Muscle layer of duodenum (tissue), 2 donors: ENCODE data around the gene NKD2.
"Not testable (repeated sequence)": the region's sequence is repeated elsewhere in the genome, so short reads cannot be mapped to it uniquely, and the experiment has no call there.

ENCODE experiments used
- H3K27ac ChIP-seq: one replicate; pipeline ENCODE4 v1.7.0; 2013; ENCODE audit warnings: mild to moderate bottlenecking, low read length
- H3K27me3 ChIP-seq: one replicate; pipeline ENCODE4 v1.7.0; 2013; ENCODE audit warnings: low read depth, mild to moderate bottlenecking, control low read depth, low read length
- H3K36me3 ChIP-seq, 2 donors: one replicate each; pipeline ENCODE4 v1.7.0; 2013; ENCODE audit warnings: low read length in 2 of 2, control low read depth in 1 of 2, mild to moderate bottlenecking in 1 of 2; ENCODE audit not compliant: insufficient read depth in 2 of 2, control insufficient read depth in 1 of 2
- H3K4me1 ChIP-seq, 2 donors: one replicate each; pipeline ENCODE4 v1.7.0; 2013; ENCODE audit warnings: low read length in 2 of 2, mild to moderate bottlenecking in 2 of 2, control low read depth in 1 of 2, moderate library complexity in 1 of 2; ENCODE audit not compliant: insufficient read depth in 2 of 2, control insufficient read depth in 1 of 2
- H3K4me3 ChIP-seq, 2 donors: one replicate each; pipeline ENCODE4 v1.7.0; 2013; ENCODE audit warnings: low read length in 2 of 2, low read depth in 1 of 2, mild to moderate bottlenecking in 1 of 2
- H3K9me3 ChIP-seq, 2 donors: one replicate each; pipeline ENCODE4 v1.7.0; 2013; ENCODE audit warnings: low read length in 2 of 2, control low read depth in 1 of 2, mild to moderate bottlenecking in 1 of 2; ENCODE audit not compliant: control insufficient read depth in 1 of 2
- donor health status: healthy.

Gene NKD2

DNA sequence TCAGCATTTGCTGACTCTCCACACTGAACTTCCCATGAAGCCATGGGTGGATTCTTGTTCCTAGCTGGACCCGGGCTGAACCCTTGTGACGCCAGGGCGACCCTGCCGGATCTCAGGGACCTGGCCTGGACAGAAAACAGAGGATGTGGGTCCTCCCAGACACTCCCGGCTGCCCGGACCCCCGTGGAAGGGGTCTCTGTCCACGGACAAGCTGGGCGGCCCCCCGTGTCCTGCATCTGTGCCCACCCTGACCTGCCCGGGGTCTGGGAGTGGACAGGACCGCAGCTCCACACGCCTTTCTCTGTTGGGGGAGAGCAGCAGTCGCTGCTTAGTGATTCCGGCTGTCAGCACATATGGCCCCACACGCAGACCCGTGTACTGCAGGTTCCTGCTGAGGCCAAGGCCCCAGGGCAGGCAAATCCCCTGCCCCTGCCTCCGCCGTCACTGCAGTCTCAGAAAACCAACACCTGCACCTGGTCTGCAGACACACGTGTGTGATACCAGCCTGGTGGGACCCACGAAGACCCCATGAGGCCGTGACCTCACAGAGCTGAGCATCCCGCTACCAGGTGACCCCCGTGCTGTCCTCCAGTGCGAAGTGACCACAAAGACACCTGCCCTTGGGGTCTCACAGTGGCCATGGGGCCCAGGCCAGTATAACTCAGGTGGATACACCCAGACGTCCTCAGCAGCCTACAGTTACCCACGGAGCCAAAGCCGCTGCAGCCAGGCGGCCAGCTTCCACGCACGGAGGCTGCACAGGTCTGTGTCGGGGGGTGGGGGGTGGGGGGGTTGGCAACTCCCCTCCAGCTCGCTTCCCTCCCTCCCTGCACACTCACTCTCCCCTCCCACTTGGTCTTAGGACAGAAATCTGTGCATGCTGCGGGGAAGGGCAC, 50.6 kb downstream of the NKD2 start:
- H3K4me1 ChIP-seq, result no peaks in the 10 kb centered on the region
- peaks cover 6 to 83% of the 10 kb centered on the region in 2 donors for H3K36me3 ChIP-seq
- no peaks in the 10 kb centered on the region for H3K27me3 ChIP-seq
- no peak overlapping the region for H3K27ac ChIP-seq
- H3K9me3 ChIP-seq, result no peaks in the 10 kb centered on the region
- H3K4me3 ChIP-seq, result no peak overlapping the region

DNA sequence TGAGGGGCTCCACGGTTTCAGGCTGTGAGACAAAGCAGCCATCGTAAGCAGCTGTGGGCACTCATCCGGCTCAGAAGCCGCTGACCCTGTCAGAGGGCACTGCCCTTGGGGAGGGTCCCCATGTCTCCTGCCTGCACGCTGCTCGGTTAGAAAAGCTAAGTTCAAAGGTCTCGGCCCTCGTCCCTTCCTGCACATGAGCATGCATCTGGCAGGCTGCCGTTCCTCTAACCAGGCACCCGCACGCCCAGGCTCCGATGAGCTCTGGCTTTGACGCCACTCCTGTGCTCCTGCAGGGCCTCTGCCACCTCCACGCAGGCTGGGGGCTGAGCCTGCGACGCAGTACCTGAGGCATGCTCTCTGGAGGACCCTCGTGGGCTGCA, 51.3 kb downstream of the NKD2 start:
- no peaks in the 10 kb centered on the region for H3K27me3 ChIP-seq
- no peaks in the 10 kb centered on the region for H3K4me1 ChIP-seq
- no peak overlapping the region for H3K27ac ChIP-seq
- H3K9me3 ChIP-seq, result no peaks in the 10 kb centered on the region
- H3K4me3 ChIP-seq, result no peak overlapping the region
- H3K36me3 ChIP-seq, result peaks cover 10 to 83% of the 10 kb centered on the region in 2 donors

DNA sequence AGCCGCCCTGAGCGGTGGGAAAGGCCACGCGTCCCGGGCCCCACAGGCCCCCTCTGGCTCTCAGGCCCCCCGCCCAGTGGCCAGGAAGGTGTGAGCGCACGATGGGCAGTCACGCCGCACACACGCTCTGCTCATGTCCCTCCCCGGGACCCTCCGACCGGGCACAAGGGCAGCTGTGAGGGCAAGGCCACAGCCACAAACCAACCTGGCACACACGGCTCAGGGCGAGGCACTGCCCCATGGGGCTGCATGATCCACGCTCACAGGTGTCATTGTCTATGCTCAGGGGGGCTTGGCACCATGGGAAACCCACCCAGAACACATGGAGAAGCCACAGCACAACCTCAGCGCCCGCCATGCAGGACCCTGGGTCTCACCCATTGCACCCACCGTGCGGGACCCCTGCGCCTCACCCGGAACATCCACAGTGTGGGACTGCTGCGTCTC, 52.0 kb downstream of the NKD2 start:
- Histone ChIP-seq H3K27me3 (no peaks in the 10 kb centered on the region), H3K9me3 (no peaks in the 10 kb centered on the region), H3K27ac (no peak overlapping the region), H3K4me1 (no peaks in the 10 kb centered on the region), H3K36me3 (peaks cover 10 to 84% of the 10 kb centered on the region in 2 donors), H3K4me3 (no peak overlapping the region)

DNA sequence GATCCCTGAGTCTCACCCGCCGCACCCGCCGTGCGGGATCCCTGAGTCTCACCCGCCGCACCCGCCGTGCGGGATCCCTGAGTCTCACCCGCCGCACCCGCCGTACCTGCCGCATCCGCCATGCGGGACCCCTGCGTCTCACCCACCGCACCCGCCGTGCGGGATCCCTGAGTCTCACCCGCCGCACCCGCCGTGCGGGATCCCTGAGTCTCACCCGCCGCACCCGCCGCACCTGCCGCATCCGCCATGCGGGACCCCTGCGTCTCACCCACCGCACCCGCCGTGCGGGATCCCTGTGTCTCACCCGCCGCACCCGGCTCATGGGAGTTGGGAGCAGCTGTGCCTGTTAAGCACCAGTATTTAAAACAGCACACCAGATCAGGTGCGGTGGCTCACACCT, 52.7 kb downstream of the NKD2 start:
- peaks cover 14 to 84% of the 10 kb centered on the region in 2 donors for H3K36me3 ChIP-seq
- not testable (repeated sequence) for H3K4me3 ChIP-seq

DNA sequence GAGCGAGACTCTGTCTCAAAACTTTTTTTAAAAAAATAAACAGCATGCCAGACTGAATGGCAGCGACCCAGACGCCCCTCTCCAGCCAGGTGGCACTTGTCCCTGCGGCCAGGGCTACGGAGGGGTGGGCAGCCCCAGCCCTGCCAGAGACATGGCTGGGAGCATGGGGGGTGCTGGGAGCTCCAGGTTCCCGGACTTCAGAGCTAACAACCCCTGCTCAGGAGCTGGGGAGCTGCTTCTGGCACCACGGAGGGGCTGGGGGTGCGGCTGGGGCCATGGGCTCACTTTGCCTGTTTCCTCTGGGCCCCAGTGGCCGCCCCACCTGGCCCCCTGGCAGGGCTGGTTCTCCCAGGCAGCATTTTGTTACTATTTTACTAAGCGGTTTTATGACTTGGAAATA, 53.3 kb downstream of the NKD2 start:
- Histone ChIP-seq H3K36me3 (peaks cover 15 to 81% of the 10 kb centered on the region in 2 donors), H3K4me1 (no peaks in the 10 kb centered on the region), H3K27ac (no peak overlapping the region), H3K27me3 (no peaks in the 10 kb centered on the region), H3K9me3 (no peaks in the 10 kb centered on the region), H3K4me3 (no peak overlapping the region)

More for the DNA sequence above, 52.7 kb downstream of the NKD2 start:
- H3K4me1 ChIP-seq, H3K27me3 ChIP-seq, H3K9me3 ChIP-seq, H3K27ac ChIP-seq: not testable (repeated sequence)

DNA sequence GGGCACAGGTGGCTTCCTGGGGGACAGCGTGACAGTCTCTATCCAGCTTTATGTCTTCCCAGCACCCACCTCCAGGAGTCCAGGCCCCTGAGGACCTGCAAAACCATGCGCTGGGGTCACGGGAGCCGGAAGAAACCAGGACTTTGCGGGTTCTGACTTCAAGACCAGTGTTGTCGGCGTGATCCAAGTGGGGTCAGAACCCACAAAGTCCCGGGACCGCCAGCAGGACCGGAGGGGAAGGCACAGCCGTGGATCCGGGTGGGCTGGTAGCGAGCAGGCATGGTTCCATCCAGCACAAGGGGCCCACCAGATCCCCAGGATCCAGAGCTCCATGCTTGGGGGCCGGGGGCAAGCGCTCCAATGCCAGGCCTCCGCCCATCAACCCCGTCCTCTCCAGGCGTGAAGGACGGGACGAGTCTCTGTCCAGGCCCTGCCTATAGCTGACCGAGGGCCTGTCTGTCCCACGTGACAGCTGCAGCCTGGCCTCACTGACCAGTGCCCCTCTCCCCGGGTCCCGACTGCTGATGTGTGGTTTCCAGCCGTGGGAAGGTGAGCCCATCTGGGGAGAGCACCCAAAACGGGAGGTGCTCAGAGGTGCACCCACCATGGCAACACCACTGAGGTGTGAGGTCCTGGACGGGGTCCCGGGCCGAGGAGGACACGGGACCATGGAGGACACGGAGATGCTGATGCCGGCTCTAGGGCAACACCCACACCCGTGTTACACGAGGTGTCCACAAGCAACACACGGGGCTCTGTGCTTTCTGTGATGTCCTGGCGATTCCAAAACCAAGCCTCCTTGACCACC, 54.4 kb downstream of the NKD2 start:
- no peak overlapping the region for H3K4me3 ChIP-seq
- no peaks in the 10 kb centered on the region for H3K27me3 ChIP-seq
- peaks cover 15 to 71% of the 10 kb centered on the region in 2 donors for H3K36me3 ChIP-seq
- no peak overlapping the region for H3K27ac ChIP-seq
- H3K9me3 ChIP-seq, result no peaks in the 10 kb centered on the region
- H3K4me1 ChIP-seq, result no peaks in the 10 kb centered on the region

DNA sequence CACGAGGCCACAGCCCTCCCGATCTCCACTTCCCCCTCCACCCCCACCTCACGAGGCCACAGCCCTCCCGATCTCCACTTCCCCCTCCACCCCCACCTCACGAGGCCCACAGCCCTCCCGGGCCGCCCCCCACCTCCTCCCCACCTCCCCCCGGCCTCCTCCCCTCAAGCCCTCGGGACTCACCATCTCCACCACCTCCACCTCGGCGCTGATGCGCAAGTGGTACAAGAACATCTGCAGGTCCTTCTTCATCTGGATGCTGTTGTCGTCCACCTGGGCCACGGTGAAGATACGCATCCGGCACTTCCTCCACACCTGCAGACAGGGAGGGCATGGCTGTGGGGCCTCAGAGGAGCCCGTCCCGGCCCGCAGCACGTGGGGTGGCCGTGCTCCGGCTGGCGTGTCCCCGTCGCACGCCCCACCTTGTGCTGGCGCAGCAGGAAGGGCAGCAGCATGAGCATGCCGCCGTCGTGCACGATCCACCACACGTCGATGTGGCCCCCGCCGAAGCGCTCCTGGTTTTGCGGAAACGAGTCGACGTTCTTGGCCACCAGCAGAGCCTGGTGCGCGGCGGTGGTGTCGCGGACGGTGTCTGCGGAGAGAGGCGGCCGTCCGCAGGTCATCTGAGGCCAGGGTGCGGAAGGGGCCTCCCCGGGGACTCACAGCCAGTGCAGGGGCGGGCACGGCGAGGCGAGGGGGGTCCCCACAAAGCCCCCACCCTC, 55.2 kb downstream of the NKD2 start:
- Histone ChIP-seq H3K27ac (no peak overlapping the region), H3K9me3 (no peaks in the 10 kb centered on the region), H3K36me3 (peaks cover 14 to 63% of the 10 kb centered on the region in 2 donors), H3K27me3 (no peaks in the 10 kb centered on the region), H3K4me3 (no peak overlapping the region), H3K4me1 (no peaks in the 10 kb centered on the region)

DNA sequence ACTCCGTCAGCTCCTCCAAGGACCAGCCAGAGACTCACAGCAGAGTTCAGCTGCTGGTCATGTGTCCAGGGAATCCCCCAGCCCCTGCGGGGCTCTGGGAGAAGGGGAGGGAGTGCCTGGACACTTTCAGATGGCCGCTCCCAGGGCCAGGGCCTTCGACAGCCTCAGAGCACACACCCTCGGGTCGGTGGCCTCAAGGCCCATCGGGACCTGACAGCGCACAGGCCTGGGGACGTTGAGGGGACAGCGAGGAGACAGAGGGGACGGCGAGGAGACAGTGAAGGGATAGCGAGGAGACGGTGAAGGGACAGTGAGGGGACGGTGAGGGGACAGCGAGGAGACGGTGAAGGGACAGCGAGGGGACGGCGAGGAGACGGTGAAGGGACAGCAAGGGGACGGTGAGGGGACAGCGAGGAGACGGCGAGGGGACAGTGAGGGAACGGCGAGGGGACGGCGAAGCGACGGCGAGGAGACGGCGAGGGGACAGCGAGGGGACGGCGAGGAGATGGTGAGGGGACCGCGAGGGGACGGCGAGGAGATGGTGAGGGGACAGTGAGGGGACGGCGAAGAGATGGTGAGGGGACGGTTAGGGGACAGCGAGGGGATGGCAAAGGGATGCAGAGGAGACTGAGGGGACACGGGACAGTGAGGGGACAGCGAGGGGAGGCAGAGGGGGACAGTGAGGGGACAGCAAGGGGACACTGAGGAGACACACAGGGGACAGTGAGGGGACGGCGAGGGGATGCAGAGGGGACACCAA, 56.0 kb downstream of the NKD2 start:
- Histone ChIP-seq H3K4me3 (no peak overlapping the region), H3K36me3 (peaks cover 9 to 63% of the 10 kb centered on the region in 2 donors), H3K27ac (no peak overlapping the region), H3K4me1 (no peaks in the 10 kb centered on the region), H3K27me3 (no peaks in the 10 kb centered on the region), H3K9me3 (no peaks in the 10 kb centered on the region)

DNA sequence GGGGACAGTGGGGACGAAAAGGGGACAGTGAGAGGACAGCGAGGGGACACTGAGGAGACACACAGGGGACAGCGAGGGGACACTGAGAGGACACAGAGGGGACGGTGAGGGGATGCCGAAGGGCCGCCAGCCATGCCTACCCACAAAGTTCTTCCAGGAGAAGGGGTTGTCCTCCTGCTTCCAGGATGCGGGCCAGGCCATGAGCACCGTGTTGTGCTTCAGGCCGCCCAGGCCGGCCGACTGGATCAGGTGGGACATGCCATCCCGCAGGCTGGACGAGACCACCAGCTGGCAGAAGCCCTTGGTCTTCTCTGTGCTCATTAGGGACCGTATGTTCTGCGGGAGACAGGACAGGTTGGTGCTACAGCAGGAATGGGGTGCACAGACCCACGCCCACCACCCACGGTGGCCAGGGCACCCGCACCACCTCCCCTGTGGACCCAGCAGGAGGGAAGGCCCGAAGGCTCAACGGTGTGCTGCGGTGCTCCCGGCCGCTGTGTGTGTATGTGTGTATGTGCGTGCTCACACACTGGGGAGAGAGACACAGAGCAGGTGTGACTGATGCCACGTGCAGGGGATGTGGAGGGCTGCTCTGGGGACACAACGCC, 56.6 kb downstream of the NKD2 start:
- H3K36me3 ChIP-seq, result peaks cover 9 to 60% of the 10 kb centered on the region in 2 donors
- no peak overlapping the region for H3K4me3 ChIP-seq

DNA sequence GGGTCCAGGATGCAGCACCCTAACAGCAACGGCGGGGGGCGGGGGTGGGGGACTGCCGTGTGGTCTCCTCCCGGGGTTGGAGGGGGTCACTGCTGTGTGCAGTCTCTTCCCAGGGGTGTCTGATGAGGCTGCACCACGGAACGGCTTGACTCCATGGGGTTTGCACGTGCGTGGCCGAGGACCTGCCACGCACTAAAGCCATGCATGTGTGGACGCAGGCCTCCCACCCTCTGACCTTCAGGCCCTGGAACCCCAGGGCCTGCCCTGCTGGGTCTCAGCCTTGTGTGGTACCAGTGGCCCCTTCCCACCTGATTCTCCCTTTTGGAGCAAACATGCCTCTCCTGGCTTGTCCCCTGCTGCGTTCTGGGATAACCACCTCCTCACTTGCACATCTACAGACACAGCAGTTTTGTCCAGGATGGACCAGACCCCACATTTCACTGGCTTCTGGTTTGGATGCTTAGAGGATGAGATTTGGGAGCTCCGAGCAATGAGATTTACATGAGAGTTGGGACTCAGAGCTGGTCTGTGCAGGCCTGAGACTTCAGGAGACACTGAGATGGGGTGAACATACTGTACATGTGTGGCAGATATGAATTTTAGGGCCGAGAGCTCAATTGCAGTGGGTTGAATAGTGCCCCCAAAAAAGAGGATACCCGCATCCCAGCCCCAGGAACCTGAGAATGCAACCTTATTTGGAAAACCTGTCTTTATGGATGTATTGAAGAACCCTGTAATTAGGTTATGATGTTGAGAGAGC, 57.5 kb downstream of the NKD2 start:
- Histone ChIP-seq H3K9me3 (no peaks in the 10 kb centered on the region), H3K4me3 (no peak overlapping the region), H3K27ac (no peak overlapping the region), H3K27me3 (no peaks in the 10 kb centered on the region), H3K36me3 (peaks cover 9 to 54% of the 10 kb centered on the region in 2 donors), H3K4me1 (no peaks in the 10 kb centered on the region)

More for the DNA sequence above, 56.6 kb downstream of the NKD2 start:
- Histone ChIP-seq H3K27ac (no peak overlapping the region), H3K4me1 (no peaks in the 10 kb centered on the region), H3K27me3 (no peaks in the 10 kb centered on the region), H3K9me3 (no peaks in the 10 kb centered on the region)
